Measurements from ENCODE around the gene ACMSD. TPM values are rescaled to one million over a fixed set of nuclear protein-coding genes. Genes with fewer than 3 reads are reported as not detected.

Gene ACMSD
- total RNA-seq, 4 donors from 2014 or later, result 1.2 TPM; not detected in 3

- H3K4me1 ChIP-seq, result no peaks in the 10 kb centered on the region
Observed at GRCh38 chr2:134852518-134852917, 14.1 kb downstream of the ACMSD start.

GRCh38 chr2:134855709-134856108, 17.3 kb downstream of the ACMSD start:
- no peaks in the 10 kb centered on the region for H3K36me3 ChIP-seq
- no peaks in the 10 kb centered on the region for H3K4me1 ChIP-seq
- TF ChIP-seq CTCF (IDR thresholded peaks at IDR 0.05) (no peak), POLR2A (IDR thresholded peaks at IDR 0.05) (no peak)
- H3K27ac ChIP-seq, result no peak overlapping the region
- no peak overlapping the region for H3K4me3 ChIP-seq
- no peak for DNase-seq
- H3K9me3 ChIP-seq, result no peaks in the 10 kb centered on the region
- no peaks in the 10 kb centered on the region for H3K27me3 ChIP-seq

More at GRCh38 chr2:134852518-134852917, 14.1 kb downstream of the ACMSD start:
- H3K36me3 ChIP-seq, result no peaks in the 10 kb centered on the region
- TF ChIP-seq POLR2A (IDR thresholded peaks at IDR 0.05) (no peak), CTCF (IDR thresholded peaks at IDR 0.05) (no peak)
- H3K27me3 ChIP-seq, result no peaks in the 10 kb centered on the region
- no peak for DNase-seq
- no peak overlapping the region for H3K27ac ChIP-seq
- no peaks in the 10 kb centered on the region for H3K9me3 ChIP-seq
- H3K4me3 ChIP-seq, result no peak overlapping the region

GRCh38 chr2:134858245-134858644, 19.8 kb downstream of the ACMSD start:
- DNase-seq, result no peak
- TF ChIP-seq CTCF (IDR thresholded peaks at IDR 0.05) (no peak), POLR2A (IDR thresholded peaks at IDR 0.05) (no peak)
- H3K27ac ChIP-seq, result no peak overlapping the region
- H3K27me3 ChIP-seq, result no peaks in the 10 kb centered on the region
- no peaks in the 10 kb centered on the region for H3K4me1 ChIP-seq
- no peaks in the 10 kb centered on the region for H3K36me3 ChIP-seq
- H3K4me3 ChIP-seq, result no peak overlapping the region
- no peaks in the 10 kb centered on the region for H3K9me3 ChIP-seq

- Histone ChIP-seq H3K27ac (no peak overlapping the region), H3K4me3 (no peak overlapping the region), H3K9me3 (no peaks in the 10 kb centered on the region), H3K27me3 (no peaks in the 10 kb centered on the region), H3K36me3 (no peaks in the 10 kb centered on the region), H3K4me1 (no peaks in the 10 kb centered on the region)
- TF ChIP-seq CTCF (IDR thresholded peaks at IDR 0.05) (no peak), POLR2A (IDR thresholded peaks at IDR 0.05) (no peak)
- DNase-seq, result no peak
Observed at GRCh38 chr2:134861173-134861572, 22.8 kb downstream of the ACMSD start.

GRCh38 chr2:134862069-134862468, 23.7 kb downstream of the ACMSD start:
- H3K36me3 ChIP-seq, result no peaks in the 10 kb centered on the region
- no peak for DNase-seq
- H3K4me3 ChIP-seq, result no peak overlapping the region
- no peak for TF ChIP-seq CTCF (IDR thresholded peaks at IDR 0.05)
- TF ChIP-seq POLR2A (IDR thresholded peaks at IDR 0.05), result no peak
- no peak overlapping the region for H3K27ac ChIP-seq
- no peaks in the 10 kb centered on the region for H3K27me3 ChIP-seq
- no peaks in the 10 kb centered on the region for H3K4me1 ChIP-seq
- H3K9me3 ChIP-seq, result no peaks in the 10 kb centered on the region

- no peaks in the 10 kb centered on the region for H3K36me3 ChIP-seq
- no peak for DNase-seq
- TF ChIP-seq POLR2A (IDR thresholded peaks at IDR 0.05) (no peak), CTCF (IDR thresholded peaks at IDR 0.05) (no peak)
Observed at GRCh38 chr2:134862674-134863073, 24.3 kb downstream of the ACMSD start.

More at GRCh38 chr2:134862674-134863073, 24.3 kb downstream of the ACMSD start:
- no peaks in the 10 kb centered on the region for H3K9me3 ChIP-seq
- no peak overlapping the region for H3K4me3 ChIP-seq
- no peak overlapping the region for H3K27ac ChIP-seq
- no peaks in the 10 kb centered on the region for H3K4me1 ChIP-seq
- H3K27me3 ChIP-seq, result no peaks in the 10 kb centered on the region
